Measurements from ENCODE around the gene CCDC148. TPM values are rescaled to one million over a fixed set of nuclear protein-coding genes. Genes with fewer than 3 reads are reported as not detected.
"Not testable (repeated sequence)": the region's sequence is repeated elsewhere in the genome, so short reads cannot be mapped to it uniquely, and the experiment has no call there.

Gene CCDC148
- total RNA-seq, 4 donors from 2014 or later: 0.78 to 1.6 (median 1.1) TPM

- Histone ChIP-seq H3K27ac (no peak overlapping the region), H3K4me1 (no peaks in the 10 kb centered on the region), H3K9me3 (peaks cover 0 to 1% (median 0%) of the 10 kb centered on the region in 3 donors), H3K4me3 (no peak overlapping the region), H3K36me3 (no peaks in the 10 kb centered on the region), H3K27me3 (no peaks in the 10 kb centered on the region)
- no peak for ATAC-seq
- 89 to 100% methylated on average over 1 of the region's 1 CpG for WGBS, 2 donors (ENCODE audit: low coverage in 1 of 2)
- TF ChIP-seq POLR2A (IDR thresholded peaks at IDR 0.05) (no peak), CTCF (IDR thresholded peaks at IDR 0.05) (no peak), POLR2AphosphoS5 (IDR thresholded peaks at IDR 0.05) (no peak), EP300 (IDR thresholded peaks at IDR 0.05) (no peak)
Observed at GRCh38 chr2:158357122-158357521, 99.4 kb downstream of the CCDC148 start.

GRCh38 chr2:158351466-158351816, 105.1 kb downstream of the CCDC148 start:
- not testable (repeated sequence) for H3K9me3 ChIP-seq, H3K27me3 ChIP-seq, ATAC-seq, H3K36me3 ChIP-seq, H3K4me1 ChIP-seq, H3K4me3 ChIP-seq, H3K27ac ChIP-seq
- WGBS, 2 donors (ENCODE audit: low coverage in 1 of 2): no CpG with 5 or more reads among the region's 14 CpGs

GRCh38 chr2:158350751-158351465, 105.6 kb downstream of the CCDC148 start:
- H3K27ac ChIP-seq, H3K36me3 ChIP-seq, H3K27me3 ChIP-seq, ATAC-seq, H3K9me3 ChIP-seq, H3K4me3 ChIP-seq, H3K4me1 ChIP-seq: not testable (repeated sequence)
- WGBS, 2 donors (ENCODE audit: low coverage in 1 of 2): 90 to 91% methylated on average over 4 to 5 of the region's 20 CpGs

- Histone ChIP-seq H3K27me3 (no peaks in the 10 kb centered on the region), H3K9me3 (no peaks in the 10 kb centered on the region), H3K27ac (no peak overlapping the region), H3K4me1 (peaks cover 0 to 5% (median 0%) of the 10 kb centered on the region in 3 donors), H3K4me3 (no peak overlapping the region), H3K36me3 (no peaks in the 10 kb centered on the region)
- no peak for TF ChIP-seq POLR2A (IDR thresholded peaks at IDR 0.05)
- TF ChIP-seq CTCF (IDR thresholded peaks at IDR 0.05): no peak
- TF ChIP-seq POLR2AphosphoS5 (IDR thresholded peaks at IDR 0.05): no peak
- no peak for TF ChIP-seq EP300 (IDR thresholded peaks at IDR 0.05)
- 61 to 100% methylated on average over 2 of the region's 2 CpGs for whole genome bisulfite sequencing, 2 donors (ENCODE audit: low coverage in 1 of 2)
- no peak for ATAC-seq
Observed at GRCh38 chr2:158346032-158346431, 110.5 kb downstream of the CCDC148 start.

- no peaks in the 10 kb centered on the region for H3K27me3 ChIP-seq
- no peaks in the 10 kb centered on the region for H3K4me1 ChIP-seq
- H3K4me3 ChIP-seq: no peak overlapping the region
- no peak overlapping the region for H3K27ac ChIP-seq
- H3K9me3 ChIP-seq: no peaks in the 10 kb centered on the region
- TF ChIP-seq EP300 (IDR thresholded peaks at IDR 0.05): no peak
- TF ChIP-seq POLR2A (IDR thresholded peaks at IDR 0.05): no peak
- ATAC-seq: no peak
- H3K36me3 ChIP-seq: no peaks in the 10 kb centered on the region
Observed at GRCh38 chr2:158339513-158339912, 117.0 kb downstream of the CCDC148 start.

GRCh38 chr2:158337018-158337417, 119.5 kb downstream of the CCDC148 start:
- no peak overlapping the region for H3K4me3 ChIP-seq
- no peak for ATAC-seq
- peaks cover 0 to 4% (median 0%) of the 10 kb centered on the region in 3 donors for H3K9me3 ChIP-seq
- H3K36me3 ChIP-seq: no peaks in the 10 kb centered on the region
- TF ChIP-seq EP300 (IDR thresholded peaks at IDR 0.05) (no peak), CTCF (IDR thresholded peaks at IDR 0.05) (no peak), POLR2AphosphoS5 (IDR thresholded peaks at IDR 0.05) (no peak)
- H3K4me1 ChIP-seq: no peaks in the 10 kb centered on the region
- no peak overlapping the region for H3K27ac ChIP-seq
- no peaks in the 10 kb centered on the region for H3K27me3 ChIP-seq

- not testable (repeated sequence) for H3K4me3 ChIP-seq, H3K4me1 ChIP-seq, H3K27me3 ChIP-seq, H3K9me3 ChIP-seq, H3K36me3 ChIP-seq, ATAC-seq, H3K27ac ChIP-seq
- WGBS, 2 donors (ENCODE audit: low coverage in 1 of 2): no CpG with 5 or more reads among the region's 2 CpGs
Observed at GRCh38 chr2:158331799-158332198, 124.8 kb downstream of the CCDC148 start.
